RWPE2 (cell line): ENCODE data around the gene APBA1.

Experiments
- ATAC-seq: fragments of 200-7000 bp; cut with Tn5 transposase; 3 replicates; pipeline ENCODE4 v1.9.1; 2021; ENCODE audit warnings: low read depth
- DNase-seq: peaks from one replicate; pipeline ENCODE4 v3.0.0-alpha.2; 2020; ENCODE audit warnings: low spot score
- H3K27ac ChIP-seq: fragments of 450-650 bp; 2 replicates; pipeline ENCODE4 v1.5.1; 2017; ENCODE audit warnings: mild to moderate bottlenecking; ENCODE audit not compliant: poor library complexity, severe bottlenecking
- H3K27me3 ChIP-seq: fragments of 250-450 bp; sonication (Bioruptor Pico); 2 replicates; pipeline ENCODE4 v1.5.1; 2021; ENCODE audit warnings: mild to moderate bottlenecking, moderate library complexity; ENCODE audit not compliant: insufficient read depth, poor library complexity, severe bottlenecking
- H3K36me3 ChIP-seq: fragments of 250-450 bp; sonication (Bioruptor Pico); 2 replicates; pipeline ENCODE4 v1.5.1; 2020; ENCODE audit warnings: low read depth, mild to moderate bottlenecking, moderate library complexity
- H3K4me1 ChIP-seq: fragments of 250-450 bp; sonication (Bioruptor Pico); 2 replicates; pipeline ENCODE4 v1.5.1; 2021; ENCODE audit warnings: mild to moderate bottlenecking, moderate library complexity; ENCODE audit not compliant: insufficient read depth, poor library complexity, severe bottlenecking
- H3K4me3 ChIP-seq: fragments of 250-450 bp; sonication (Bioruptor Pico); 2 replicates; pipeline ENCODE4 v1.5.1; 2021; ENCODE audit warnings: mild to moderate bottlenecking, moderate library complexity; ENCODE audit not compliant: severe bottlenecking
- H3K9me3 ChIP-seq: fragments of 250-450 bp; sonication (Bioruptor Pico); 2 replicates; pipeline ENCODE4 v1.5.1; 2021; ENCODE audit warnings: mild to moderate bottlenecking, moderate library complexity; ENCODE audit not compliant: severe bottlenecking
- CTCF ChIP-seq: fragments of 450-650 bp; IDR thresholded peaks from one replicate; pipeline ENCODE4 v1.5.1; 2017; ENCODE audit warnings: mild to moderate bottlenecking, moderate library complexity; ENCODE audit not compliant: poor library complexity, severe bottlenecking

APBA1 gene

DNA sequence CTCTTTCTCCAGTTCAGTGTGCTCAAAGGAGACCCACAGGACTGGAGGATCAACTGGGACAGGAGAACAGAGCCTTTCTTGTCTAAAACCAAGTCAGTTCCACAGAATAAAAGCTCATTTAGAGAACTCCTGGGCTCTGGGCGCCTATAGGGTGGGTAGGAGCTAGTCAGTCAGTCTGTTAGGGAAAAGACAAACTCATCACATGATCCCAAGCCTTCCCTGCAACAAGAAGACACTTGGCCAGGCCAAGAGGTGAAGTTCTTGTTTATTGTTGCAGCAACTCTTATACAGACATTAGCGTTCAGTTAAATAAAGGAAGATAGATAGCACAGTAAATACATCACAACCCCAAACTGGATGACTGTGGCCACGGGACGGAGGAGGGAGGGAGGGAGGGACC lies 244.9 kb downstream of the APBA1 start:
- H3K36me3 ChIP-seq, result no peaks in the 10 kb centered on the region
- H3K4me3 ChIP-seq, result no peak overlapping the region
- H3K27me3 ChIP-seq, result no peaks in the 10 kb centered on the region
- H3K27ac ChIP-seq, result no peak overlapping the region
- no peaks in the 10 kb centered on the region for H3K4me1 ChIP-seq
- DNase-seq (no peak), ATAC-seq (no peak)
- H3K9me3 ChIP-seq, result no peaks in the 10 kb centered on the region
- TF ChIP-seq CTCF, result no peak

GRCh38 chr9:69425136-69425801 lies 246.9 kb downstream of the APBA1 start:
- H3K27ac ChIP-seq, result no peak overlapping the region
- no peaks in the 10 kb centered on the region for H3K27me3 ChIP-seq
- no peak overlapping the region for H3K4me3 ChIP-seq
- TF ChIP-seq CTCF, result no peak
- no peaks in the 10 kb centered on the region for H3K4me1 ChIP-seq
- H3K9me3 ChIP-seq, result no peaks in the 10 kb centered on the region
- no peak for DNase-seq
- no peaks in the 10 kb centered on the region for H3K36me3 ChIP-seq
- no peak for ATAC-seq

DNA sequence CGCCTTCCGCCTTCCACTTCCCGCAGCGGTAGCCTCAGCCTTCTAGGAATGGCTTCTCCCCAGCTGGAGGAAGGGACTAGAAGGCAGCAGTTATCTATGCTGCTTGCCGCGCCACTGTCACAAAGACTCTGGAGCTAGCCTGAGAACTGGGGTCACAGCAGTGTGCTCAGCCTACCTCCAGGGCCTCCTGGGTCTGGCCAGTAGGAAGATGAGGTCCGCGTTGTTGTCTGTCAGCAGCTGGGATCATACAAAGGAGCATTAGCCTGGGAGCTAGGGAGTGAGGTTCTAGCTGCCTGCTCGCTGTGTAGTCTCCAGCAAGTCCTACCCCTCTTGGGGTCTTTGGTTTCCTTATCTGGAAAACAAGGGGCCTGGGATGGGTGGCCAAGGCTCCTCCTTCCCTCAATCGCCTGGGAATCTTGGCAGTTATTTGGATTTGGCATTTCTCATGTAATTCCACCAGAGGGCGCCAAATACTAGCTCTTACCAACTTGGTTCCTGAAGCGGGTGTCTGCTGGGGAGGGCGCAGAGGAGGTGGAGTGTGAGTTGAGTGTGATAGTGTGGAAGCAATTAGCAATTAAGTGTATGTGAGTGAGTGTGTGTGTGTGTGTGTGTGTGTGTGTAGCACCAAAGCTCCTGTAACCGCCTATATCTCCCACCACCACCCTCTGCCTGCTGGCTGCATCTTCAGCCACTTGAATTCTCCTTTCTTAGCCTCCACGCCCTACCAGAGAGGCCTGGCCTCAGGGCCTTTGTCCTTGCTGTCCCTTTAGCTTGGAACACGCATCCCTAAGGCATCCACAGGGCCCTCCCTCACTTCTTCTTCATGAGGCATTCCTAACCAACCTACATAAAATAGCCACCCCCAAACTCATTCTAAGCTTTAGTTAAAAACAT lies 250.0 kb downstream of the APBA1 start:
- no peak overlapping the region for H3K4me3 ChIP-seq
- H3K27ac ChIP-seq, result no peak overlapping the region
- H3K27me3 ChIP-seq, result no peaks in the 10 kb centered on the region
- no peaks in the 10 kb centered on the region for H3K36me3 ChIP-seq
- TF ChIP-seq CTCF, result peak; percentile 80
- H3K4me1 ChIP-seq, result no peaks in the 10 kb centered on the region
- H3K9me3 ChIP-seq, result no peaks in the 10 kb centered on the region
- DNase-seq (no peak), ATAC-seq (peak; percentile 51; the same call in 2 of the 3 replicates)

DNA sequence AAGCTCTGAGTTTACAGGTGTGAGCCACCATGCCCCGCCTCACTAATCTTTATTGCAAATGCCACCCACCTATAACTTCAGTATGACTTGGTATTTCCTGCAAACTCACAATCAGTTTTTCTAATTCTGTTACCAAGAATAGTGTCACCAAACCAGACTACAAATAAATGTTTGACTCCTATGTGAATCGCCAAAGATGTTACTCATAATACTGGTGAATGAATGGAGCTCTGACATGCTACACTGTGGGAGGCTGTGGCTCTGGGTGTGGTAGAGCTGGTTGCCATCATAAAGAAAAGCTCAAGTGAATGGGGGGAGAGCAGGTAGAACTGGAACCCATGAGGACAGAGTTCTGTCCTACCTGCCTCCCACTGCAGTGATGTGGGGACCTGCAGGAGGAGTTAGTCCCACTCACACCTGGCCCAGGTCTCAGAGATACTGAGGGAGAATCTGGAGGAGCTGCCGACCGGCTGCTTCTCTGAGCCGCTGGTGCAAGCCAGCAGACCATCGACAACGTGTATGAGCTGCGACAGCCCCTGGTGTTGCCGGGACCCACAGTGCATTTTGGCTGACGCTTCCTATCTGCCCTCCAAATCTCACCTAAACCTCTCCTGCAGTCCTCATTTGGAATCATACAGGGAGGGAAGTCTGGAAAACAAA lies 251.4 kb downstream of the APBA1 start:
- ATAC-seq (no peak), DNase-seq (no peak)
- TF ChIP-seq CTCF, result no peak
- Histone ChIP-seq H3K27me3 (no peaks in the 10 kb centered on the region), H3K4me3 (no peak overlapping the region), H3K27ac (no peak overlapping the region), H3K36me3 (no peaks in the 10 kb centered on the region), H3K9me3 (no peaks in the 10 kb centered on the region), H3K4me1 (no peaks in the 10 kb centered on the region)
